PC-9 (cell line): ENCODE measurements around the gene LRRC34. TPM values are rescaled to one million over a fixed set of nuclear protein-coding genes. Genes with fewer than 3 reads are reported as not detected.

Source experiments
- BruUV-seq: library from RNA; stranded (reverse); fragments of 400-500 nt; replicated peaks from 2 replicates; lab custom pipeline; 2021; lab: Mats Ljungman, UMichigan
- CTCF ChIA-PET: fragments of 300-600 bp; sonication (Branson Sonifier 250); formaldehyde crosslinking; loops from one replicate; lab custom pipeline; 2022; ENCODE audit warnings: antibody characterized with exemption; lab: Charles Lee
- POLR2A ChIA-PET: fragments of 300-600 bp; sonication (Branson Sonifier 250); formaldehyde crosslinking; loops from one replicate; lab custom pipeline; 2022; ENCODE audit warnings: antibody characterized with exemption; ENCODE audit not compliant: unreplicated experiment; lab: Charles Lee
- DNase-seq, 2 experiments: peaks; one replicate each; pipeline versions ENCODE4 v3.0.0 to v3.0.0-alpha.2; 2015 to 2022; ENCODE audit warnings: mixed read lengths in 1 of 2
- H2AFZ ChIP-seq: fragments of 200-600 bp; sonication (generic); 2 replicates; pipeline ENCODE4 v1.8.1; 2017; ENCODE audit warnings: antibody characterized with exemption
- H3F3A ChIP-seq: fragments of 200-600 bp; sonication (generic); 2 replicates; pipeline ENCODE4 v1.8.1; 2017; ENCODE audit warnings: antibody characterized with exemption, mild to moderate bottlenecking, low read depth; ENCODE audit not compliant: insufficient read depth
- H3K27ac ChIP-seq: fragments of 200-600 bp; sonication (generic); 2 replicates; pipeline ENCODE4 v1.6.1; 2016; ENCODE audit warnings: mixed run types
- H3K27me3 ChIP-seq: fragments of 200-600 bp; sonication (generic); 2 replicates; pipeline ENCODE4 v1.6.1; 2016; ENCODE audit warnings: low read depth, mixed run types; ENCODE audit not compliant: insufficient read depth
- H3K36me3 ChIP-seq: fragments of 200-600 bp; sonication (generic); 2 replicates; pipeline ENCODE4 v1.6.1; 2016; ENCODE audit warnings: low read depth, mixed run types
- H3K4me1 ChIP-seq: fragments of 200-600 bp; sonication (generic); replicated peaks from 2 replicates; pipeline ENCODE4 v1.6.1; 2016; ENCODE audit warnings: mixed run types; ENCODE audit not compliant: insufficient read depth
- H3K4me2 ChIP-seq: fragments of 200-600 bp; sonication (generic); 2 replicates; pipeline ENCODE4 v1.6.1; 2017; ENCODE audit warnings: mixed run types
- H3K4me3 ChIP-seq: fragments of 200-600 bp; sonication (generic); 2 replicates; pipeline ENCODE4 v1.6.1; 2016; ENCODE audit warnings: mixed run types
- H3K79me2 ChIP-seq: fragments of 200-600 bp; sonication (generic); 2 replicates; pipeline ENCODE4 v1.6.1; 2017; ENCODE audit warnings: low read depth, mixed run types
- H3K9me2 ChIP-seq: fragments of 200-600 bp; sonication (generic); 2 replicates; pipeline ENCODE4 v1.8.1; 2017; ENCODE audit warnings: mild to moderate bottlenecking; ENCODE audit not compliant: insufficient read depth
- H3K9me3 ChIP-seq: fragments of 200-600 bp; sonication (generic); 2 replicates; pipeline ENCODE4 v1.8.1; 2016; ENCODE audit warnings: low read depth; ENCODE audit not compliant: insufficient read depth
- H4K20me1 ChIP-seq: fragments of 200-600 bp; sonication (generic); 2 replicates; pipeline ENCODE4 v1.8.1; 2017; ENCODE audit not compliant: insufficient read depth
- CTCF ChIP-seq: fragments of 200-600 bp; sonication (generic); conservative IDR thresholded peaks from 2 replicates; pipeline ENCODE4 v1.6.1; 2017; ENCODE audit warnings: mixed run types, antibody characterized with exemption, mild to moderate bottlenecking, moderate library complexity
- EZH2 ChIP-seq: fragments of 200-600 bp; sonication (generic); IDR thresholded peaks from 2 replicates; pipeline ENCODE4 v1.8.0; 2017; ENCODE audit warnings: antibody characterized with exemption, low read depth
- intact Hi-C: fragments of 100-400 bp; cut with micrococcal nuclease; formaldehyde crosslinking; loops from one replicate; pipeline ENCODE4 v1.10.0; 2022; ENCODE audit not compliant: unreplicated experiment
- total RNA-seq: library from RNA; stranded (reverse); gene quantifications from 2 replicates; pipeline ENCODE4 v1.2.3, GENCODE V29; 2021

Gene LRRC34
- total RNA-seq, 1 experiment from 2014 or later: 10.3 TPM

GRCh38 chr3:169769287-169770181, 43.2 kb downstream of the LRRC34 start, which contains the start of gene ACTRT3:
Gene ACTRT3 (minus strand): TSS chr3:169769561. CDS start chr3:169769520, 41 bp downstream.
- Histone ChIP-seq H3K79me2 (peaks cover 12% of the 10 kb centered on the region), H3K9me2 (no peaks in the 10 kb centered on the region), H4K20me1 (peaks cover 5% of the 10 kb centered on the region; the same call in 1 of the 2 replicates), H3K4me3 (peak within 1 kb of the TSS; percentile 100), H3K9me3 (no peaks in the 10 kb centered on the region), H3K4me2 (peak within 1 kb of the TSS; percentile 99), H3K4me1 (peaks cover 13% of the 10 kb centered on the region), H3K27me3 (no peaks in the 10 kb centered on the region), H2AFZ (peak within 1 kb of the TSS; percentile 100), H3K36me3 (0 out of 2 replicates have a peak, but pooled peaks cover under 1% of the 10 kb centered on the region), H3K27ac (peak within 1 kb of the TSS; percentile 40), H3F3A (peaks cover 70% of the 10 kb centered on the region)
- POLR2A ChIA-PET: interaction anchor here (0.5 to 0.7 kb wide), 4 partner anchors 226 to 1101 kb away, joined by 3 to 8 read pairs (median 4); partner anchors contain the start of gene RPL22L1
- peak; percentile 67 to 68 for DNase-seq
- TF ChIP-seq EZH2 (no peak), CTCF (no peak)
- CTCF ChIA-PET: interaction anchor here (0.6 kb wide), 2 partner anchors 743 to 1079 kb away, joined by 3 read pairs; no protein-coding TSS in a partner anchor
- no TSS peak for BruUV-seq
- intact Hi-C loops: no loop called here

- Histone ChIP-seq H4K20me1 (no peaks in the 10 kb centered on the region), H3K79me2 (0 out of 2 replicates have a peak, but pooled peaks cover 6% of the 10 kb centered on the region), H3K4me1 (peaks cover 5% of the 10 kb centered on the region; the same call in 1 of the 2 replicates), H3K4me3 (peak within 1 kb of the TSS; percentile 99), H3K4me2 (peak within 1 kb of the TSS; percentile 80), H3K36me3 (no peaks in the 10 kb centered on the region), H3K27me3 (no peaks in the 10 kb centered on the region), H3K27ac (peak within 1 kb of the TSS; percentile 75), H3K9me2 (no peaks in the 10 kb centered on the region), H3F3A (peaks cover 60% of the 10 kb centered on the region), H2AFZ (peak within 1 kb of the TSS; percentile 99), H3K9me3 (peaks cover 6% of the 10 kb centered on the region; the same call in 1 of the 2 replicates)
- ChIA-PET POLR2A (interaction anchor here (0.6 to 0.7 kb wide), 4 partner anchors 98 to 1152 kb away, joined by 3 to 11 read pairs (median 4); no protein-coding TSS in a partner anchor), CTCF (interaction anchor here (0.5 kb wide), 1 partner anchor 851 kb away, joined by 4 read pairs; no protein-coding TSS in a partner anchor)
- no peak for TF ChIP-seq CTCF
- no peak for TF ChIP-seq EZH2
- peak; percentile 93 to 96 for DNase-seq
- intact Hi-C loops: loop anchor here (2.0 to 5.0 kb wide), 2 partner anchors 1044 to 1802 kb away; no protein-coding TSS in a partner anchor
- TSS peak; percentile 82 for BruUV-seq
Observed at GRCh38 chr3:169764882-169765612, 47.7 kb downstream of the LRRC34 start, which contains the start of gene TERC. Gene TERC (minus strand): TSS chr3:169765060.
